ENCODE results near the gene PLEKHA8. TPM values are rescaled to one million over a fixed set of nuclear protein-coding genes. Genes with fewer than 3 reads are reported as not detected.

PLEKHA8 gene
- total and polyA plus RNA-seq, 2 of the 8 experiments (the other 6 are each of a cell fraction or from before 2014, with no cell fraction given) = 10.7 to 44.0 TPM

GRCh38 chr7:30139836-30140384 is 111.7 kb downstream of the PLEKHA8 start (continued):
- TF ChIP-seq EZH2 (IDR thresholded peaks at IDR 0.05; ENCODE audit: low read depth, low read length, severe bottlenecking) = no peak
- TF ChIP-seq PHF8 (conservative IDR thresholded peaks at IDR 0.05; ENCODE audit: low read depth, low read length) = no peak
- no peak for TF ChIP-seq KDM1A (IDR thresholded peaks at IDR 0.05; ENCODE audit: borderline replicate concordance, low read length)
- no peak for TF ChIP-seq JUND (IDR thresholded peaks at IDR 0.05; ENCODE audit: low read length)
